Measurements from ENCODE around the gene ASCC1.

The ASCC1 gene

GRCh38 chr10:72260976-72261783 is 45.1 kb upstream of the ASCC1 start:
- H3K36me3 ChIP-seq, result no peaks in the 10 kb centered on the region
- no peak for TF ChIP-seq CTCF (IDR thresholded peaks at IDR 0.05)
- H3K27me3 ChIP-seq, result no peaks in the 10 kb centered on the region
- H3K4me1 ChIP-seq (ENCODE audit: control insufficient read depth in 1 of 2, insufficient read depth in 1 of 2, low read depth in 1 of 2, low read length in 1 of 2), result peaks cover 21 to 28% of the 10 kb centered on the region in 2 experiments
- peak overlapping the region; percentile 22 for H3K27ac ChIP-seq
- H3K4me3 ChIP-seq (ENCODE audit: low read depth in 1 of 2, low read length in 1 of 2), result peak overlapping the region; percentile 62 to 65
- H3K9me3 ChIP-seq, result no peaks in the 10 kb centered on the region

- peak overlapping the region; percentile 22 for H3K27ac ChIP-seq
- no peaks in the 10 kb centered on the region for H3K9me3 ChIP-seq
- no peaks in the 10 kb centered on the region for H3K27me3 ChIP-seq
- no peak for TF ChIP-seq CTCF (IDR thresholded peaks at IDR 0.05)
- no peaks in the 10 kb centered on the region for H3K36me3 ChIP-seq
- peaks cover 21 to 28% of the 10 kb centered on the region in 2 experiments for H3K4me1 ChIP-seq (ENCODE audit: control insufficient read depth in 1 of 2, insufficient read depth in 1 of 2, low read depth in 1 of 2, low read length in 1 of 2)
- peak overlapping the region; percentile 62 to 65 for H3K4me3 ChIP-seq (ENCODE audit: low read depth in 1 of 2, low read length in 1 of 2)
Observed at GRCh38 chr10:72260239-72260975, 44.3 kb upstream of the ASCC1 start.

GRCh38 chr10:72259491-72260238 is 43.6 kb upstream of the ASCC1 start:
- H3K27ac ChIP-seq, result no peak overlapping the region
- no peak for TF ChIP-seq CTCF (IDR thresholded peaks at IDR 0.05)
- H3K27me3 ChIP-seq, result no peaks in the 10 kb centered on the region
- peaks cover 29 to 35% of the 10 kb centered on the region in 2 experiments for H3K4me1 ChIP-seq (ENCODE audit: control insufficient read depth in 1 of 2, insufficient read depth in 1 of 2, low read depth in 1 of 2, low read length in 1 of 2)
- no peaks in the 10 kb centered on the region for H3K36me3 ChIP-seq
- no peak overlapping the region for H3K4me3 ChIP-seq (ENCODE audit: low read depth in 1 of 2, low read length in 1 of 2)
- no peaks in the 10 kb centered on the region for H3K9me3 ChIP-seq

- no peak overlapping the region for H3K27ac ChIP-seq
- no peaks in the 10 kb centered on the region for H3K27me3 ChIP-seq
- H3K4me3 ChIP-seq (ENCODE audit: low read depth in 1 of 2, low read length in 1 of 2), result no peak overlapping the region
- no peak for TF ChIP-seq CTCF (IDR thresholded peaks at IDR 0.05)
- H3K36me3 ChIP-seq, result no peaks in the 10 kb centered on the region
- no peaks in the 10 kb centered on the region for H3K9me3 ChIP-seq
- peaks cover 29 to 38% of the 10 kb centered on the region in 2 experiments for H3K4me1 ChIP-seq (ENCODE audit: control insufficient read depth in 1 of 2, insufficient read depth in 1 of 2, low read depth in 1 of 2, low read length in 1 of 2)
Observed at GRCh38 chr10:72258617-72259016, 42.5 kb upstream of the ASCC1 start.

GRCh38 chr10:72257051-72257892 is 41.2 kb upstream of the ASCC1 start:
- Histone ChIP-seq H3K4me1 (ENCODE audit: control insufficient read depth in 1 of 2, insufficient read depth in 1 of 2, low read depth in 1 of 2, low read length in 1 of 2) (peaks cover 29 to 38% of the 10 kb centered on the region in 2 experiments), H3K4me3 (ENCODE audit: low read depth in 1 of 2, low read length in 1 of 2) (no peak overlapping the region), H3K9me3 (no peaks in the 10 kb centered on the region), H3K27ac (no peak overlapping the region), H3K27me3 (no peaks in the 10 kb centered on the region), H3K36me3 (no peaks in the 10 kb centered on the region)
- no peak for TF ChIP-seq CTCF (IDR thresholded peaks at IDR 0.05)

Data from neutrophil (primary cell).